ENCODE data around the gene MUC4.

Gene MUC4

DNA sequence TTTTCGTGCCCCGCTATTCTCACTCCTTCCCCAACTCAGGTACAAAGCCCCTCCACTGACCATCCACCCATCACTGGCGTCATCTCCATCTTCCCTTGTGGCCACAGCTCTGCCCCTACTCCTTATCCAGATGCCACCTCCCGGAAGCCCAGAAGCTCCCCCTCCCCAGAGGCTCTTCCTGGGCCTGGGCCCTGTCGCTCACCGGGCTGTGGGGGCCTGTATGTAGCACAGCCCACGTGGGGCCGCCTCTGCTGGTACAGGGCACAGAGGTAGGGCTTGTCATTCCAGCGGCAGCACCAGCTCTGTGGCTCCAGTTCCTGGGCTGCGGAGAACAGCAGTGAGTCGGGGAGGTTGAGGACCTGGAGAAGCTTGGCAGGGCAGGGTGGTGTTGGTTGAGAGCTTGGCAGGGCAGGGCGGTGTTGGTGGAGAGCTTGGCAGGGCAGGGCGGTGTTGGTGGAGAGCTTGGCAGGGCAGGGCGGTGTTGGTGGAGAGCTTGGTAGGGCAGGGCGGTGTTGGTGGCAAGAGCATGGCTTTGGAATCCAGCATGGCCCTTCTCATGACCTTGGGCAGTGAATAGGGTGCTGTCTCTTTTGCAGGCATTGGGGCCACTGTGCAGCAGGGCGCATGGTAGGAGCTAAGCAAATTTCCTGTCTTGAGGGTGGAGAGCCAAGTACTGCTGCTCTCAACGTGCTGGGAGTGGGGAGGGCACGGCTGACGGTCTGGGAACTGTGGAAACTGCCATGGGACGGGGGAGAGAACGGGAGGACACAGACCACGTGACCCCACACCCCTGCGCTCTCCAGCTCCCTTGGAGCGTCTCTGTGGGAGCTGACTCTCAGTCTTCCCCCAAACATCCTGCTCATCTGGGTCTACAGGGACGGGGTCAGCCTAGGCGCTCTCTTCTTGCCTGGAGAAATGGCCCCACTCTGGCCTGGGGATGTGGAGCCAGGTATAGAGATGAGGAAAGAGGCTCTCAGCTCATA lies 47.6 kb downstream of the MUC4 start:
- no peak overlapping the region for H3K4me2 ChIP-seq (ENCODE audit: low read depth, low read length, poor library complexity, severe bottlenecking)
- H3K9me3 ChIP-seq (ENCODE audit: insufficient read depth, low read length) = no peaks in the 10 kb centered on the region
- TF ChIP-seq, protein P1, sequence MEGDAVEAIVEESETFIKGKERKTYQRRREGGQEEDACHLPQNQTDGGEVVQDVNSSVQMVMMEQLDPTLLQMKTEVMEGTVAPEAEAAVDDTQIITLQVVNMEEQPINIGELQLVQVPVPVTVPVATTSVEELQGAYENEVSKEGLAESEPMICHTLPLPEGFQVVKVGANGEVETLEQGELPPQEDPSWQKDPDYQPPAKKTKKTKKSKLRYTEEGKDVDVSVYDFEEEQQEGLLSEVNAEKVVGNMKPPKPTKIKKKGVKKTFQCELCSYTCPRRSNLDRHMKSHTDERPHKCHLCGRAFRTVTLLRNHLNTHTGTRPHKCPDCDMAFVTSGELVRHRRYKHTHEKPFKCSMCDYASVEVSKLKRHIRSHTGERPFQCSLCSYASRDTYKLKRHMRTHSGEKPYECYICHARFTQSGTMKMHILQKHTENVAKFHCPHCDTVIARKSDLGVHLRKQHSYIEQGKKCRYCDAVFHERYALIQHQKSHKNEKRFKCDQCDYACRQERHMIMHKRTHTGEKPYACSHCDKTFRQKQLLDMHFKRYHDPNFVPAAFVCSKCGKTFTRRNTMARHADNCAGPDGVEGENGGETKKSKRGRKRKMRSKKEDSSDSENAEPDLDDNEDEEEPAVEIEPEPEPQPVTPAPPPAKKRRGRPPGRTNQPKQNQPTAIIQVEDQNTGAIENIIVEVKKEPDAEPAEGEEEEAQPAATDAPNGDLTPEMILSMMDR (IDR thresholded peaks at IDR 0.05; ENCODE audit: insufficient read depth, low read length, poor library complexity, severe bottlenecking) = no peak
- TF ChIP-seq EZH2phosphoT487 (conservative IDR thresholded peaks at IDR 0.05; ENCODE audit: low read length) = no peak
- H3K79me2 ChIP-seq (ENCODE audit: insufficient read depth, low read length) = no peaks in the 10 kb centered on the region
- no peaks in the 10 kb centered on the region for H3K36me3 ChIP-seq (ENCODE audit: low read length)
- no peaks in the 10 kb centered on the region for H4K20me1 ChIP-seq (ENCODE audit: low read depth, low read length)
- H3K4me3 ChIP-seq (ENCODE audit: insufficient read depth, low read length, poor library complexity, severe bottlenecking) = no peak overlapping the region
- H3F3A ChIP-seq (ENCODE audit: insufficient read depth) = no peaks in the 10 kb centered on the region
- no peak overlapping the region for H3K9ac ChIP-seq (ENCODE audit: low read length)
- H2AFZ ChIP-seq (ENCODE audit: low read depth, low read length, severe bottlenecking) = no peak overlapping the region
- H3K9me2 ChIP-seq (replicated peaks; ENCODE audit: insufficient read depth, low read length) = no peaks in the 10 kb centered on the region
- no peak overlapping the region for H3K27ac ChIP-seq (ENCODE audit: low read depth, low read length)
- no peaks in the 10 kb centered on the region for H3K27me3 ChIP-seq (ENCODE audit: low read length)

GRCh38 chr3:195763076-195763830 lies 48.5 kb downstream of the MUC4 start:
- no peak overlapping the region for H3K4me2 ChIP-seq (ENCODE audit: low read depth, low read length, poor library complexity, severe bottlenecking)

GRCh38 chr3:195762611-195763010 lies 49.1 kb downstream of the MUC4 start:
- Histone ChIP-seq H3K79me2 (ENCODE audit: insufficient read depth, low read length) (no peaks in the 10 kb centered on the region), H3K36me3 (ENCODE audit: low read length) (no peaks in the 10 kb centered on the region), H3K4me3 (ENCODE audit: insufficient read depth, low read length, poor library complexity, severe bottlenecking) (no peak overlapping the region), H3K27me3 (ENCODE audit: low read length) (no peaks in the 10 kb centered on the region), H3K9me3 (ENCODE audit: insufficient read depth, low read length) (no peaks in the 10 kb centered on the region), H4K20me1 (ENCODE audit: low read depth, low read length) (no peaks in the 10 kb centered on the region), H3K27ac (ENCODE audit: low read depth, low read length) (no peak overlapping the region), H3K9me2 (replicated peaks; ENCODE audit: insufficient read depth, low read length) (no peaks in the 10 kb centered on the region), H3F3A (ENCODE audit: insufficient read depth) (no peaks in the 10 kb centered on the region), H3K4me2 (ENCODE audit: low read depth, low read length, poor library complexity, severe bottlenecking) (no peak overlapping the region), H2AFZ (ENCODE audit: low read depth, low read length, severe bottlenecking) (no peak overlapping the region), H3K9ac (ENCODE audit: low read length) (no peak overlapping the region)
- TF ChIP-seq, protein P1 (IDR thresholded peaks at IDR 0.05; ENCODE audit: insufficient read depth, low read length, poor library complexity, severe bottlenecking) = no peak
- no peak for TF ChIP-seq EZH2phosphoT487 (conservative IDR thresholded peaks at IDR 0.05; ENCODE audit: low read length)

More at GRCh38 chr3:195763076-195763830, 48.5 kb downstream of the MUC4 start:
- no peaks in the 10 kb centered on the region for H3K79me2 ChIP-seq (ENCODE audit: insufficient read depth, low read length)
- TF ChIP-seq EZH2phosphoT487 (conservative IDR thresholded peaks at IDR 0.05; ENCODE audit: low read length) = no peak
- TF ChIP-seq, protein P1 (IDR thresholded peaks at IDR 0.05; ENCODE audit: insufficient read depth, low read length, poor library complexity, severe bottlenecking) = no peak
- no peak overlapping the region for H3K27ac ChIP-seq (ENCODE audit: low read depth, low read length)
- no peak overlapping the region for H3K4me3 ChIP-seq (ENCODE audit: insufficient read depth, low read length, poor library complexity, severe bottlenecking)
- no peaks in the 10 kb centered on the region for H3K36me3 ChIP-seq (ENCODE audit: low read length)
- no peak overlapping the region for H3K9ac ChIP-seq (ENCODE audit: low read length)
- no peaks in the 10 kb centered on the region for H3K9me3 ChIP-seq (ENCODE audit: insufficient read depth, low read length)
- no peaks in the 10 kb centered on the region for H3K27me3 ChIP-seq (ENCODE audit: low read length)
- H3K9me2 ChIP-seq (replicated peaks; ENCODE audit: insufficient read depth, low read length) = no peaks in the 10 kb centered on the region
- no peaks in the 10 kb centered on the region for H4K20me1 ChIP-seq (ENCODE audit: low read depth, low read length)
- no peak overlapping the region for H2AFZ ChIP-seq (ENCODE audit: low read depth, low read length, severe bottlenecking)
- no peaks in the 10 kb centered on the region for H3F3A ChIP-seq (ENCODE audit: insufficient read depth)

All from SU-DHL-6 (cell line).